Measurements from ENCODE around the gene LRRN2. TPM values are rescaled to one million over a fixed set of nuclear protein-coding genes. Genes with fewer than 3 reads are reported as not detected.

The LRRN2 gene
- total and polyA plus RNA-seq, 8 donors: 0.43 to 4.1 (median 1.0) TPM; not detected in 2

DNA sequence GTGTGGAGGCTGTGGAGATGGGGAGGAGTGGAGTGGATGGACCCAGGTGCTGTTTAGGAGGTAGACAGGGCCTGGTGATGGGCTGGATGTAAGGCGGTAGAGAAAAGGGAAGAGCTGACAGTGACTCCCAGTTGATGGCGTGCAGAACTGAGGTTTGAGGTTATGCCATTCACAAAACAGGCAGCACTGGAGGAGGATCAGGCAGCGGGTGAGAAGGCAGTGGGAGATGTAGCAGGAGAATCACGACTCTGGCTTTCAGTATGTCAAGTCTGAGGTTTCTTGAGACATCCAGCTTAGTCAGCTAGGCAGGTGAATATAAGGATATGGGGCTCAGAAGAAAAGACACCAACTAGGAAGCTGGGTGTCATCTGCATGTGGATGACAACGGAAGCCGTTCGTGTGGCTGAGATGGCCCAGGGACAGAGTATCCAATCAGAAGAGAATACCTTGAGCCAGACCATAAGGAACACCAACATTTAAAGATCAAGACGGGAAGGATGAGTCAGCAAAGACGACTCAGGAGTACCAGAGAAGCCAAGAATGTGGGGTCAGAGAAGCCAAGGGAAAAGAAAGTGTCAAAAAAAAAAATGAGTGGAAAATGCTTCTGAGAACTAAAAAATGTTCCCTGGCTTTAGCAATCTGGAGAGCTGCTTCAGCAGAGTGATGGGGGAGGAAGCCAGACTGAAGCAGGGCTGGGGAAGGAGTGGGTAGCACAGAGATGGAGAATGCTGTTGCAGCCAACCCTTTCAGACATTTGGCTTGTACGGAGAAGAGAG, 15.2 kb downstream of the LRRN2 start:
- H3K9me3 ChIP-seq: no peaks in the 10 kb centered on the region
- peak overlapping the region in 1 of 5 donors; percentile 31 for H3K27ac ChIP-seq
- peak in 1 of 2 donors; percentile 54 for DNase-seq
- no peaks in the 10 kb centered on the region for H3K36me3 ChIP-seq
- H3K27me3 ChIP-seq: peaks cover 0 to 10% (median 0%) of the 10 kb centered on the region in 3 donors
- 53 to 73% (median 66%) methylated on average over 10 of the region's 10 CpGs for WGBS, 5 donors
- TF ChIP-seq, protein P1, sequence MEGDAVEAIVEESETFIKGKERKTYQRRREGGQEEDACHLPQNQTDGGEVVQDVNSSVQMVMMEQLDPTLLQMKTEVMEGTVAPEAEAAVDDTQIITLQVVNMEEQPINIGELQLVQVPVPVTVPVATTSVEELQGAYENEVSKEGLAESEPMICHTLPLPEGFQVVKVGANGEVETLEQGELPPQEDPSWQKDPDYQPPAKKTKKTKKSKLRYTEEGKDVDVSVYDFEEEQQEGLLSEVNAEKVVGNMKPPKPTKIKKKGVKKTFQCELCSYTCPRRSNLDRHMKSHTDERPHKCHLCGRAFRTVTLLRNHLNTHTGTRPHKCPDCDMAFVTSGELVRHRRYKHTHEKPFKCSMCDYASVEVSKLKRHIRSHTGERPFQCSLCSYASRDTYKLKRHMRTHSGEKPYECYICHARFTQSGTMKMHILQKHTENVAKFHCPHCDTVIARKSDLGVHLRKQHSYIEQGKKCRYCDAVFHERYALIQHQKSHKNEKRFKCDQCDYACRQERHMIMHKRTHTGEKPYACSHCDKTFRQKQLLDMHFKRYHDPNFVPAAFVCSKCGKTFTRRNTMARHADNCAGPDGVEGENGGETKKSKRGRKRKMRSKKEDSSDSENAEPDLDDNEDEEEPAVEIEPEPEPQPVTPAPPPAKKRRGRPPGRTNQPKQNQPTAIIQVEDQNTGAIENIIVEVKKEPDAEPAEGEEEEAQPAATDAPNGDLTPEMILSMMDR (IDR thresholded peaks at IDR 0.05): no peak
- TF ChIP-seq EP300 (IDR thresholded peaks at IDR 0.05) (no peak), POLR2A (IDR thresholded peaks at IDR 0.05) (no peak), POLR2AphosphoS5 (IDR thresholded peaks at IDR 0.05) (no peak)
- intact Hi-C loops (cut with DNase I; ENCODE audit: low total_unique reads): no loop called here
- H3K4me3 ChIP-seq: no peak overlapping the region
- peaks cover 0 to 13% (median 0%) of the 10 kb centered on the region in 4 donors for H3K4me1 ChIP-seq

DNA sequence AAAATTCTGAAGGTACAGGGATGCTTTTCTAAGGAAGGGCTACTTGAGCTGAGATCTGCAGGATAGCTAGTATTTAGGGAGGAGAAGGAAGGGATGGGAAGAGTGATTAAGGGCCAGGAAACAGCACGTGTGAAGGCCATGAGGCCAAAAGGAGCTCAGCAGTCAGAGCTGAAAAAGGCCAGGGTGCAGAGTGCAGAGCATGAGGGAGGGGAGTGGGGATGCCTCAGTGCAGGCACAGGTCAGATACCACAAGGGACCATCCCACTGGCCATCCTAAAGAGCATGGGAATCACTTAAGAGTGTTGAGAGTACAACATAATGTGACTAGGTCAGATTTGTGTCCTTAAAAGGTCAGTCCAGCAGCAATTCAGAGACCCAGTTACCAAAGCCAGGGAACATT, 16.0 kb downstream of the LRRN2 start:
- 0 to 38% (median 0%) methylated on average over 1 of the region's 1 CpG for WGBS, 5 donors
- no peak overlapping the region for H3K4me3 ChIP-seq
- peaks cover 0 to 13% (median 0%) of the 10 kb centered on the region in 4 donors for H3K4me1 ChIP-seq
- intact Hi-C loops (cut with DNase I; ENCODE audit: low total_unique reads): no loop called here
- H3K36me3 ChIP-seq: no peaks in the 10 kb centered on the region
- no peak overlapping the region for H3K27ac ChIP-seq
- H3K9me3 ChIP-seq: no peaks in the 10 kb centered on the region
- TF ChIP-seq POLR2A (IDR thresholded peaks at IDR 0.05): no peak
- TF ChIP-seq, protein P1 (IDR thresholded peaks at IDR 0.05): no peak
- no peak for TF ChIP-seq EP300 (IDR thresholded peaks at IDR 0.05)
- TF ChIP-seq POLR2AphosphoS5 (IDR thresholded peaks at IDR 0.05): no peak
- peaks cover 0 to 10% (median 0%) of the 10 kb centered on the region in 3 donors for H3K27me3 ChIP-seq
- no peak for DNase-seq

GRCh38 chr1:204664384-204664651, 21.2 kb downstream of the LRRN2 start:
- TF ChIP-seq, protein P1 (IDR thresholded peaks at IDR 0.05): no peak
- Histone ChIP-seq H3K4me1 (peaks cover 0 to 4% (median 0%) of the 10 kb centered on the region in 4 donors), H3K27me3 (peaks cover 0 to 11% (median 0%) of the 10 kb centered on the region in 3 donors), H3K27ac (no peak overlapping the region), H3K36me3 (no peaks in the 10 kb centered on the region), H3K9me3 (no peaks in the 10 kb centered on the region), H3K4me3 (no peak overlapping the region)
- intact Hi-C loops (cut with DNase I; ENCODE audit: low total_unique reads): no loop called here
- WGBS, 5 donors: 73 to 87% (median 76%) methylated on average over 6 of the region's 6 CpGs
- no peak for DNase-seq

DNA sequence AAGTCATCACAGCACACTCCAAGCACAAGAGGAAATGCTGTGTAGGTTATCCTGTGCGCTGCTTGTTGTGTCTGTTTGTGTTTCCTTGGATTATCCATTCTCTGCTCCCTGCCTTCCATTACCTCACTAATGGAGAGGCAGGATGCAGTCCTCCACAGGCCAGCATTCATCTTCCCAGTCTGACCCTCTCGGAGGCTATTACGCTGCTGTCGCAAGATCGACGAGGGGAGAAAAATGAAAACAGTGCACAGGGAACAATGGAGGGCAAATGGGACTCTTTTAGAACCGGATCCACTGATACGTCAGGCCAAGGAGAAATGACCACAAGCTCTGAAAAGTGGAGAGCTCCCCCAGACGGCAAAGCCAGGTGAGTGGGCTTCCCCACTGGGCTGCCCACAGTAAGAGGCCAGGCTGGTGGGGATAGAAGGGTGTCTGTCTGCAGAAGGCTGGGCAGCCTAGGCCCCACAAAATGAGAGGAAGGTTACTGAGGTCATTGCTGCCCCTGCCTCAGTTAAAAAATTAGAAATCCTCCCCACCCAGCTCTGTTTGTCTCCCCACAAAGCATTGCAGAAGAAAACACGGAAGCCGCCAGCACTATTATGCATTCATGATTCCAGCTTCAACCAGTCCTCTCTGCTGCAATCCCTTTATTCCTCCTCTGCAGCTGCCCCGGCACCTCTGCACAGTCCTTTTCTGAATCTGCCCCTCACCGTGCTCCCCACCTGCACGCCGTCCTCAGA, 21.7 kb downstream of the LRRN2 start:
- peaks cover 0 to 11% (median 0%) of the 10 kb centered on the region in 3 donors for H3K27me3 ChIP-seq
- no peaks in the 10 kb centered on the region for H3K36me3 ChIP-seq
- no peak for DNase-seq
- peaks cover 0 to 4% (median 0%) of the 10 kb centered on the region in 4 donors for H3K4me1 ChIP-seq
- no peaks in the 10 kb centered on the region for H3K9me3 ChIP-seq
- no peak overlapping the region for H3K27ac ChIP-seq
- no peak overlapping the region for H3K4me3 ChIP-seq
- intact Hi-C loops (cut with DNase I; ENCODE audit: low total_unique reads): no loop called here
- 69 to 79% (median 71%) methylated on average over 14 to 15 of the region's 15 CpGs for WGBS, 5 donors
- TF ChIP-seq, protein P1 (IDR thresholded peaks at IDR 0.05): no peak
- no peak for TF ChIP-seq EP300 (IDR thresholded peaks at IDR 0.05)
- no peak for TF ChIP-seq POLR2A (IDR thresholded peaks at IDR 0.05)
- TF ChIP-seq POLR2AphosphoS5 (IDR thresholded peaks at IDR 0.05): no peak

Measured in stomach (tissue), 9 donors.